GM12872 (cell line): ENCODE measurements around the gene CHD6.

Experiments used
- TF ChIP-seq, protein P1 (sequence below): IDR thresholded peaks from 3 replicates; pipeline ENCODE4 v1.5.1; 2011; ENCODE audit warnings: low read depth, mild to moderate bottlenecking, low read length, moderate library complexity; ENCODE audit not compliant: insufficient read depth

The CHD6 gene

GRCh38 chr20:41437836-41438235, 180.3 kb downstream of the CHD6 start:
- TF ChIP-seq, protein P1, sequence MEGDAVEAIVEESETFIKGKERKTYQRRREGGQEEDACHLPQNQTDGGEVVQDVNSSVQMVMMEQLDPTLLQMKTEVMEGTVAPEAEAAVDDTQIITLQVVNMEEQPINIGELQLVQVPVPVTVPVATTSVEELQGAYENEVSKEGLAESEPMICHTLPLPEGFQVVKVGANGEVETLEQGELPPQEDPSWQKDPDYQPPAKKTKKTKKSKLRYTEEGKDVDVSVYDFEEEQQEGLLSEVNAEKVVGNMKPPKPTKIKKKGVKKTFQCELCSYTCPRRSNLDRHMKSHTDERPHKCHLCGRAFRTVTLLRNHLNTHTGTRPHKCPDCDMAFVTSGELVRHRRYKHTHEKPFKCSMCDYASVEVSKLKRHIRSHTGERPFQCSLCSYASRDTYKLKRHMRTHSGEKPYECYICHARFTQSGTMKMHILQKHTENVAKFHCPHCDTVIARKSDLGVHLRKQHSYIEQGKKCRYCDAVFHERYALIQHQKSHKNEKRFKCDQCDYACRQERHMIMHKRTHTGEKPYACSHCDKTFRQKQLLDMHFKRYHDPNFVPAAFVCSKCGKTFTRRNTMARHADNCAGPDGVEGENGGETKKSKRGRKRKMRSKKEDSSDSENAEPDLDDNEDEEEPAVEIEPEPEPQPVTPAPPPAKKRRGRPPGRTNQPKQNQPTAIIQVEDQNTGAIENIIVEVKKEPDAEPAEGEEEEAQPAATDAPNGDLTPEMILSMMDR: no peak

- TF ChIP-seq, protein P1: no peak
Observed at GRCh38 chr20:41436679-41437078, 181.5 kb downstream of the CHD6 start.

DNA sequence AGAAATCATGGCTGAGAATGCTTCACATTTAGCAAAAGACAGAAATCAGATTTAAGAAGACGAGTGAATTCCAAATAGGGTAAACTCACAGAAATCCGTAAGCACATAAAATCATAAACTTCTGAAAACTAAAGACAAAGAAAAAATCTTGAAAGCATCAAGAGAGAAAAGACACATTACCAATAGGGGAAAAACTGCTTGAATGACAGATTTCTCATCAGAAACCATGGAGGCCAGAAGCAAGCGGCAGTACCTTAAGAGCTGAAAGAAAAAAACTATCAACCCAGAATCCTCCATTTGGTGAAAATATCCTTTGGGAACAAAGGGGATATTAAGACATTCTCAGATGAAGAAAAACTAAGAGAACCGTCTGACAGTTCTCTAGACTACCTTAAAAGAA, 185.0 kb downstream of the CHD6 start:
- TF ChIP-seq, protein P1: no peak

DNA sequence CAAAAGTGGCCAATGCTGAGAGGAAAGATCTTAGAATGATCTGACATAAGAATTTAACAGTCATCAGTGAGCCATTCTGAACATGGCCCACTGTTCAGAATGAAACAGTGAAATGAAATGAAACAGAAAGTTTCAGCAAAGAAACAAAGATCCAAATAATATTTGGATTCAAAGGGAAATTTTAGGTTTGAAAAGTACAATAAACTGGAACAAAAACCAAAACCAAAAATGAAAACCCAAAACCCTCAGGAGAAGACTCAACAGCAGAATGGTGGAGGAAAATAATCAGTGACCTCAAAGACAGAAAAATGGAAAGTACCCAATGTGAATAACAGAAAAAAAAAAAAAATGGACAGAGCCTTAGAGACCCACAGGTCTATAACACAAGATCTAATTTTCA, 185.4 kb downstream of the CHD6 start:
- TF ChIP-seq, protein P1: no peak

DNA sequence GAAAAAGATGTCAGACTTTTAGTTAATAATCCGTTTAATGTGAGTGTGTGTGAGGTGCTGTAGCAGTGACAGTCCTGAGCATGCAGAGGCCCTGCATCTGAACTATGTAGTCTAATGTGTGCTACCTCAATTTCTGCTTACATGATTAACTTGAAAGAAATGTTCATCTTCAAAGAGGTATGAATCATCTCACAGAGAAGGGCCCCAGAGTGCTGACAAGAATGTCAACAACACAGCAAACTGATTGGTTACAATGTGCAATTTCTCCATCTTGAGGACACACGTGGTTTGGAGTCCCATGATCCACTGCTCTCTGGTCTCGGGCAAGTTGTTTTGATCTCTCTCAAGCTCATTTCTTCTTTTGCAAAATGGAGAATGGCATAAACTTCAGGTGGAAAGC, 189.9 kb downstream of the CHD6 start:
- TF ChIP-seq, protein P1: no peak

DNA sequence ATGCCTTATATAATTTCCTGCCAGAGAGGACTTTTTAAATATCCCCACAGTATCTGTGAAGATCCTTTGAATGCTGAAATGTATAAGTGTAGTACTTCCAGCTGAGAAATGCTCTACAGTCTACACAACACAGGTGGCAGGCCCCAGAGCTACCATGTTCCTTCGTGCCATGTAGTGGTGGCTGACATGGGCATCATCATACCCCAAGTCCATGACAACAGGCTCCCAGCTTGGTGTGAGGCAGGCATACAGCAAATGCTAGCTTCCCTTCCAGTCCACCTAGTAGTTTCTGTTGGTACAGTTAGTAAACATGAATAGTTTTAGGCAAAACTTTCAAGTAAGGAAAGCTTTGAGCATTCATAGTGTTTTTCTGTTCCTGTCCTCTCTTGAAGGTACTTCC, 190.3 kb downstream of the CHD6 start:
- TF ChIP-seq, protein P1: no peak

GRCh38 chr20:41426976-41427375, 191.2 kb downstream of the CHD6 start:
- TF ChIP-seq, protein P1: no peak
